Subcutaneous abdominal adipose tissue (tissue), 5 donors: ENCODE results near the gene PIK3C2G.

Experiments used
- H3K27ac ChIP-seq: one replicate; pipeline ENCODE4 v1.7.0; 2013; ENCODE audit warnings: low read depth, mild to moderate bottlenecking, inconsistent platforms, low read length, moderate library complexity
- H3K27me3 ChIP-seq, 5 donors: one replicate each; pipeline ENCODE4 v1.7.0; 2013; ENCODE audit warnings: low read length in 5 of 5, inconsistent platforms in 1 of 5; ENCODE audit not compliant: control insufficient read depth in 5 of 5, insufficient read depth in 4 of 5
- H3K36me3 ChIP-seq, 5 donors: one replicate each; pipeline ENCODE4 v1.7.0; 2013; ENCODE audit warnings: low read length in 5 of 5; ENCODE audit not compliant: control insufficient read depth in 5 of 5, insufficient read depth in 5 of 5
- H3K4me1 ChIP-seq, 5 donors: one replicate each; pipeline ENCODE4 v1.7.0; 2013; ENCODE audit warnings: low read length in 5 of 5, mild to moderate bottlenecking in 3 of 5, moderate library complexity in 1 of 5; ENCODE audit not compliant: control insufficient read depth in 5 of 5, insufficient read depth in 5 of 5
- H3K4me3 ChIP-seq, 5 donors: one replicate each; pipeline ENCODE4 v1.7.0; 2013; ENCODE audit warnings: low read length in 5 of 5, low read depth in 1 of 5
- H3K9ac ChIP-seq, 5 donors: one replicate each; pipeline ENCODE4 v1.7.0; 2013; ENCODE audit warnings: low read length in 5 of 5, mild to moderate bottlenecking in 4 of 5, moderate library complexity in 3 of 5
- H3K9me3 ChIP-seq, 5 donors: one replicate each; pipeline ENCODE4 v1.7.0; 2013; ENCODE audit warnings: low read length in 5 of 5; ENCODE audit not compliant: control insufficient read depth in 5 of 5
- donor health status: healthy.
- donor health status: healthy.
- donor health status: healthy.
- donor health status: healthy.
- donor health status: healthy.

Gene PIK3C2G

DNA sequence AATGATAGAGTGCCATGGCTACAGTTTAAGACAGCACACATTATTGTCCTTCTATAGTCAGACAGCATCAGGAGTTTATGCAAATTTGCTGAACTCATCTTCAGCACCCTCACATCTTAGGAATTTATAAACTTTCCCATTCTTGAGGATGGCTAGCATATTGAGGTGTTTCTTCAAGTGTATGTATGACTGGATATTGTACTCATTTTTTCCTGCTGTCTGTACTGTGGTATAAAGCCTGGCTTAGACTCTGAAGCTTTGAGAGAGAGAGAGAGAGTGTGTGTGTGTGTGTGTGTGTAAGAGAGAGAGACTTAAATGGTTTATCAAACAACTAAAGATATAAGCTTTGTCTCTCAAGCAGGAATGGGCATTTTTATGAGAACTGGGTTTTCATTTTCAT lies 161.6 kb downstream of the PIK3C2G start:
- Histone ChIP-seq H3K9ac (no peak overlapping the region), H3K9me3 (no peaks in the 10 kb centered on the region), H3K27me3 (no peaks in the 10 kb centered on the region), H3K27ac (no peak overlapping the region), H3K4me3 (no peak overlapping the region), H3K4me1 (no peaks in the 10 kb centered on the region), H3K36me3 (no peaks in the 10 kb centered on the region)

DNA sequence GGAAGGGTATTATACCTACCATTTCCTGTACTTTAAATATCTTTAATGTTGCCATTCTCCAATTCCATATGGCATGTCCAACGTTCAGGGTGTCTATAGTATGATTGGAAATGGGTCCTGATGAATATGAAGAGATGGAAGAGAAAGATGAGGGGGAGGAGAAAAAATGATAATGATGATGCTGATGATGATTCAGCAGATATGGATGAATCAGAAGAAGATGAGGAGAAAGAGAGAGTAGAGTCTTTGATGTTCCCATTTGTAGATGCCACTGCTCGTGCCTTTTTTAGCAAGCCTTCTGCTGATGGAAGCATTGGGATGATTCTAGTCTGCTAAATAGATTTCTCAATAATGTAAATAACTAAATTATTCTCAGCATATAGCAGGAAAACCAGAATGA lies 163.5 kb downstream of the PIK3C2G start:
- H3K27ac ChIP-seq, result no peak overlapping the region
- H3K36me3 ChIP-seq, result no peaks in the 10 kb centered on the region
- no peak overlapping the region for H3K4me3 ChIP-seq
- no peaks in the 10 kb centered on the region for H3K4me1 ChIP-seq
- H3K9me3 ChIP-seq, result no peaks in the 10 kb centered on the region
- H3K9ac ChIP-seq, result no peak overlapping the region
- H3K27me3 ChIP-seq, result no peaks in the 10 kb centered on the region

DNA sequence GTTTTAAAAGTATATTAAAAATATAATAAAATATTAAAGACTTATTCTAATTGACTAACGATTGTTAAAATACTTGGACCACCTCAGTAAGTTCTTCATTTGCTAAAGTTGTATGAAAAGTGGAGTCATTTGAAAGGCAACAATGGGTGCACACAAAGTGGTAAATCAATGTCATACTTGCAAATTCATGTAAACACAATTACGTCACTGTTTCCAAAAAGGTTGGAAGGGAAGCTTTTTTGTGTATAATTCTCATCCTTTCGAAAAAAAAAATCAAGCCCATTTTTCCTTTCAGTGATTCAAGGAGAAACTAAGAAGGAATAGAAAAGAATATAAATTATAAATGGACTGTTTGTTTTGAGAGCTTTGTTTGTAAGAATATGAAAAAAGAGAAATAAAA lies 166.2 kb downstream of the PIK3C2G start:
- H3K36me3 ChIP-seq, result no peaks in the 10 kb centered on the region
- H3K4me1 ChIP-seq, result peaks cover 0 to 10% (median 3%) of the 10 kb centered on the region in 5 donors
- no peak overlapping the region for H3K9ac ChIP-seq
- no peaks in the 10 kb centered on the region for H3K27me3 ChIP-seq
- no peak overlapping the region for H3K27ac ChIP-seq
- H3K4me3 ChIP-seq, result no peak overlapping the region
- no peaks in the 10 kb centered on the region for H3K9me3 ChIP-seq

DNA sequence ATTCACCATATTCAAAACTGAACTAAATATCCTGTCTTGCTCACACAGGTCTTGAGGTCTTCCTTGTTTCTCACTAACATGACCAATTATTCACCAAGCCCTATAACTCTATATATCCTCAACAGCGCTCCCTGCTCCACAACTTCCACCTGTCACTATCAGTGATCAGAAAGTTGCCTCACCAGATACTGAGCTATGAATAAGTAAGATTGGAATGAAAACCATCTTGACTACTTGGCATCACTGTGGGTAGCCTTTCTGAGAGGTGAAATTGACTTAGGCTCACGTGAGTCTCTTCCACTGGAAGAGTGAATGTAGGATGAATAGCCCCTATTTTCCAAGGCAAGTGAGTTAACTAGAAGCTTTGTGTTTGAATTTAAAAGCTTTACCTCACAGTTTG lies 167.1 kb downstream of the PIK3C2G start:
- Histone ChIP-seq H3K27me3 (no peaks in the 10 kb centered on the region), H3K36me3 (no peaks in the 10 kb centered on the region), H3K4me1 (peaks cover 0 to 10% (median 3%) of the 10 kb centered on the region in 5 donors), H3K4me3 (no peak overlapping the region), H3K9me3 (no peaks in the 10 kb centered on the region), H3K27ac (no peak overlapping the region), H3K9ac (no peak overlapping the region)

DNA sequence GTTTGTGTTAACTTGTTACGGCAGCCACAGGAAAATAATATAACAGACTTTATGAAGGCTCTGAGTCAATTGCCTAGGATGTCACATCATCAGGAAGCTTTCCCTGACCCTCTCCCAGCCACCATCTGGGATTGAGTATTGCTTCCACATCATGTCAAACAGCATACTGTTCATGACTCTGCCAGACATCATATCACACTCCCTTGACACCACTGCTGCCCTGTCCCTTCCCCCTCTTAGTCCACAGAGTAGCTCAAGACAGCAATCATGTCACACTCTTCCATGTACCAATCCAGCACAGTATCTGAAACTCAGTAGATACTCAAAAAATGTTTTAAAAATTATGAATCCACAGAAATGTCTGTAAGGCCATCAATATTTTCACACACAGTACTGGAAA lies 168.0 kb downstream of the PIK3C2G start:
- Histone ChIP-seq H3K4me3 (no peak overlapping the region), H3K4me1 (peaks cover 0 to 10% (median 3%) of the 10 kb centered on the region in 5 donors), H3K27ac (no peak overlapping the region), H3K9ac (no peak overlapping the region), H3K9me3 (no peaks in the 10 kb centered on the region), H3K27me3 (no peaks in the 10 kb centered on the region), H3K36me3 (no peaks in the 10 kb centered on the region)

DNA sequence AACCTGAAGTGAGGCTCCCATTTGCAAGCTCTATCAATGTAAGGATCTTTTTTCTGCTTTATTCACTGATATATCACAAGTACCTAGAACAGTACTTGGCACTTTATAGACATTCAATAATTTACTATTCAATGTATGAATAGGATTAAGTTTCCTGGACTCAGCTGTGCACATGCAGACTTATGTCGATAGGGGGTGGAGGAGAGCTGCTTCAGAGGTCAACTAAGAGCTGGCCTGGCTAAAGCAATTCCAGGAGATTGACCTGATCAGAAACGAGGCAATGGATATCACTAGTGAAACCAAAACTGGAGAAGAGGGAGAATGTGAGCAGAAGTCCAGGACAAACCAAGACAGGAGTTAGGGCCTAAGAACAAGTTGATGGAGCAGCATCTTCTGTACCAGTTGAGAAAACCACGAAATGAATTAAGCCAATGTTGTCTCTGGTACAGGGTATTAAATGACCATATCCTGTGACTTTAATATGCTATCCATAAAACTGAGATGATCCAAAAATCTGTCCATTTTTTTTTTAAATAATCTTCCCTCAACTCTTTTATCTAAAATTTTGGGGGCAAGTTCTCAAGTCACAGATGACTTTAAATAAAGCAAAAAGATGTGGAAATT lies 169.2 kb downstream of the PIK3C2G start:
- Histone ChIP-seq H3K27me3 (no peaks in the 10 kb centered on the region), H3K4me1 (peaks cover 0 to 10% (median 3%) of the 10 kb centered on the region in 5 donors), H3K4me3 (no peak overlapping the region)

GRCh38 chr12:18431771-18432170 lies 170.5 kb downstream of the PIK3C2G start:
- Histone ChIP-seq H3K4me1 (peaks cover 0 to 10% (median 3%) of the 10 kb centered on the region in 5 donors), H3K4me3 (no peak overlapping the region), H3K27ac (no peak overlapping the region), H3K27me3 (no peaks in the 10 kb centered on the region), H3K9me3 (no peaks in the 10 kb centered on the region), H3K36me3 (no peaks in the 10 kb centered on the region), H3K9ac (no peak overlapping the region)

More for the DNA sequence above, 169.2 kb downstream of the PIK3C2G start:
- Histone ChIP-seq H3K27ac (no peak overlapping the region), H3K9me3 (no peaks in the 10 kb centered on the region), H3K9ac (no peak overlapping the region), H3K36me3 (no peaks in the 10 kb centered on the region)

GRCh38 chr12:18432206-18432605 lies 170.9 kb downstream of the PIK3C2G start:
- H3K9ac ChIP-seq, result no peak overlapping the region
- H3K4me3 ChIP-seq, result no peak overlapping the region
- H3K36me3 ChIP-seq, result no peaks in the 10 kb centered on the region
- H3K4me1 ChIP-seq, result peaks cover 0 to 10% (median 3%) of the 10 kb centered on the region in 5 donors
- no peaks in the 10 kb centered on the region for H3K27me3 ChIP-seq
- no peaks in the 10 kb centered on the region for H3K9me3 ChIP-seq
- no peak overlapping the region for H3K27ac ChIP-seq

- no peak overlapping the region for H3K9ac ChIP-seq
- H3K9me3 ChIP-seq, result no peaks in the 10 kb centered on the region
- H3K36me3 ChIP-seq, result no peaks in the 10 kb centered on the region
- H3K4me1 ChIP-seq, result peaks cover 0 to 10% (median 0%) of the 10 kb centered on the region in 5 donors
- H3K27me3 ChIP-seq, result no peaks in the 10 kb centered on the region
- no peak overlapping the region for H3K27ac ChIP-seq
- no peak overlapping the region for H3K4me3 ChIP-seq
These were observed 174.9 kb downstream of the PIK3C2G start for GRCh38 chr12:18436170-18436569.

- H3K4me1 ChIP-seq, result peaks cover 0 to 5% (median 0%) of the 10 kb centered on the region in 5 donors
- H3K27ac ChIP-seq, result no peak overlapping the region
- H3K27me3 ChIP-seq, result no peaks in the 10 kb centered on the region
- no peak overlapping the region for H3K4me3 ChIP-seq
- H3K36me3 ChIP-seq, result no peaks in the 10 kb centered on the region
- H3K9ac ChIP-seq, result no peak overlapping the region
- H3K9me3 ChIP-seq, result no peaks in the 10 kb centered on the region
These were observed 178.2 kb downstream of the PIK3C2G start for GRCh38 chr12:18439541-18439940.
